Measurements from ENCODE around the gene TFR2. TPM values are rescaled to one million over a fixed set of nuclear protein-coding genes. Genes with fewer than 3 reads are reported as not detected.
"Not testable (repeated sequence)": the region's sequence is repeated elsewhere in the genome, so short reads cannot be mapped to it uniquely, and the experiment has no call there.

Gene TFR2
- total and polyA plus RNA-seq, 2 donors (not counting 1 experiment from before 2014, with no cell fraction given), result 5.9 to 10.0 TPM

GRCh38 chr7:100670074-100670473 is 28.7 kb upstream of the TFR2 start:
- Mint-ChIP-seq H3K27ac (no peak overlapping the region), H3K27me3 (peaks cover 3% of the 10 kb centered on the region), H3K4me1 (peaks cover 3% of the 10 kb centered on the region), H3K9me3 (ENCODE audit: insufficient read depth) (no peaks in the 10 kb centered on the region), H3K4me3 (no peak overlapping the region)
- Histone ChIP-seq H3K9ac (ENCODE audit: low read length) (no peak overlapping the region), H3K4me3 (ENCODE audit: control extremely low read depth in 1 of 5, extremely low read depth in 1 of 5, insufficient read depth in 1 of 5, low read depth in 2 of 5, low read length in 4 of 5) (no peak overlapping the region), H3K4me1 (ENCODE audit: control insufficient read depth in 2 of 2, insufficient read depth in 2 of 2, low read length in 2 of 2) (peaks cover 0 to 6% of the 10 kb centered on the region in 2 donors), H3K4me2 (replicated peaks; ENCODE audit: low read depth, low read length, poor library complexity, severe bottlenecking) (no peak overlapping the region), H3K9me3 (ENCODE audit: control extremely low read depth in 1 of 3, control insufficient read depth in 2 of 3, insufficient read depth in 1 of 3, low read length in 2 of 3) (no peaks in the 10 kb centered on the region), H3K79me2 (ENCODE audit: control insufficient read depth, insufficient read depth, low read length) (peaks cover 12% of the 10 kb centered on the region), H3K36me3 (replicated peaks in 1 of 2; ENCODE audit: control extremely low read depth in 1 of 2, control insufficient read depth in 1 of 2, extremely low read depth in 1 of 2, insufficient read depth in 2 of 2, low read length in 1 of 2) (no peaks in the 10 kb centered on the region), H2AFZ (ENCODE audit: insufficient read depth, low read depth, low read length, poor library complexity, severe bottlenecking) (no peak overlapping the region), H3K27me3 (replicated peaks in 1 of 4; ENCODE audit: control extremely low read depth in 1 of 4, control insufficient read depth in 3 of 4, insufficient read depth in 4 of 4, low read length in 3 of 4) (no peaks in the 10 kb centered on the region), H4K20me1 (ENCODE audit: control insufficient read depth, insufficient read depth, low read length, poor library complexity, severe bottlenecking) (peaks cover 6% of the 10 kb centered on the region), H3K27ac (ENCODE audit: low read length in 2 of 2) (no peak overlapping the region)
- TF ChIP-seq CTCF (IDR thresholded peaks at IDR 0.05), result no peak
- no peak for TF ChIP-seq EZH2 (IDR thresholded peaks at IDR 0.05; ENCODE audit: borderline replicate concordance, insufficient read depth, low read depth, low read length, poor library complexity, severe bottlenecking)
- intact Hi-C loops (cut with micrococcal nuclease), result loop anchor here (10.0 kb wide), 1 partner anchor 585 kb away; the partner anchor contains the start of genes COPS6 and ZNF3
- 54% methylated on average over 6 of the region's 8 CpGs for WGBS (ENCODE audit: insufficient coverage)
- DNase-seq (no peak), ATAC-seq (ENCODE audit: low read depth) (no peak)
- POLR2A ChIA-PET, result interaction anchor here (0.7 kb wide), 1 partner anchor 21 kb away, joined by 5 read pairs; no protein-coding TSS in a partner anchor
- CTCF ChIA-PET, result interaction anchor here (0.9 to 1.7 kb wide), 2 partner anchors 23 to 40 kb away, joined by 3 read pairs; no protein-coding TSS in a partner anchor

DNA sequence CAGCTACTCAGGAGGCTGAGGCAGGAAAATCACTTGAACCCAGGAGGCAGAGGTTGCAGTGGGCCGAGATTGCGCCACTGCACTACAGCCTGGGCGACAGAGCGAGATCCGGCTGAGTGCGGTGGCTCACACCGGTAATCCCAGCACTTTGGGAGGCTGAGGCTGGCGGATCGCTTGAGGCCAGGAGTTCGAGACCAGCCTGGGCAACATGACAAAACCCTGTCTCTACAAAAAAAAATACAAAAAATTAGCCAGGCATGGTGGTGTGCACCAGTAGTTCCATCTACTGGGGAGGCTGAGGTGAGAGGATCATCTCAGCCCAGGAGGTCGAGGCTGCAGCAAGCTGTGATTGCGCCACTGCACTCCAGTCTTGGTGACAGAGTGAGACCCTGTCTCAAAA is 27.8 kb upstream of the TFR2 start:
- intact Hi-C loops (cut with micrococcal nuclease); ATAC-seq (ENCODE audit: low read depth); H2AFZ ChIP-seq (ENCODE audit: insufficient read depth, low read depth, low read length, poor library complexity, severe bottlenecking); H3K36me3 ChIP-seq (replicated peaks in 1 of 2; ENCODE audit: control extremely low read depth in 1 of 2, control insufficient read depth in 1 of 2, extremely low read depth in 1 of 2, insufficient read depth in 2 of 2, low read length in 1 of 2); H3K27me3 Mint-ChIP-seq; H3K4me1 ChIP-seq (ENCODE audit: control insufficient read depth in 2 of 2, insufficient read depth in 2 of 2, low read length in 2 of 2); H3K4me3 Mint-ChIP-seq; H3K9me3 ChIP-seq (ENCODE audit: control extremely low read depth in 1 of 3, control insufficient read depth in 2 of 3, insufficient read depth in 1 of 3, low read length in 2 of 3); H4K20me1 ChIP-seq (ENCODE audit: control insufficient read depth, insufficient read depth, low read length, poor library complexity, severe bottlenecking); DNase-seq; H3K27ac ChIP-seq (ENCODE audit: low read length in 2 of 2); H3K79me2 ChIP-seq (ENCODE audit: control insufficient read depth, insufficient read depth, low read length); POLR2A ChIA-PET; CTCF ChIA-PET; H3K4me2 ChIP-seq (replicated peaks; ENCODE audit: low read depth, low read length, poor library complexity, severe bottlenecking); H3K27me3 ChIP-seq (replicated peaks in 1 of 4; ENCODE audit: control extremely low read depth in 1 of 4, control insufficient read depth in 3 of 4, insufficient read depth in 4 of 4, low read length in 3 of 4); H3K9ac ChIP-seq (ENCODE audit: low read length); H3K9me3 Mint-ChIP-seq (ENCODE audit: insufficient read depth); H3K4me3 ChIP-seq (ENCODE audit: control extremely low read depth in 1 of 5, extremely low read depth in 1 of 5, insufficient read depth in 1 of 5, low read depth in 2 of 5, low read length in 4 of 5); H3K4me1 Mint-ChIP-seq; H3K27ac Mint-ChIP-seq: not testable (repeated sequence)
- WGBS (ENCODE audit: insufficient coverage), result 98% methylated on average over 9 of the region's 12 CpGs

Data from B cell (primary cell).